Measurements from ENCODE around the gene PAM. TPM values are rescaled to one million over a fixed set of nuclear protein-coding genes. Genes with fewer than 3 reads are reported as not detected.

The PAM gene
- total RNA-seq, 1 experiment from 2014 or later: 190 TPM

- no peak overlapping the region for H3K4me3 ChIP-seq (ENCODE audit: low read depth, low read length, poor library complexity, severe bottlenecking)
- intact Hi-C loops (cut with micrococcal nuclease; ENCODE audit: unreplicated experiment): no loop called here
- CTCF ChIA-PET: no interaction called here
- DNase-seq (ENCODE audit: low spot score): no peak
- TF ChIP-seq CTCF (conservative IDR thresholded peaks at IDR 0.05; ENCODE audit: low read depth, low read length) (no peak), EZH2 (IDR thresholded peaks at IDR 0.05; ENCODE audit: borderline replicate concordance, low read depth, low read length, poor library complexity, severe bottlenecking) (no peak)
- H3K9me3 ChIP-seq (ENCODE audit: low read depth, low read length, poor library complexity, severe bottlenecking): no peaks in the 10 kb centered on the region
- peaks cover 10% of the 10 kb centered on the region for H3K36me3 ChIP-seq (ENCODE audit: insufficient read depth, low read length, poor library complexity, severe bottlenecking)
- H3K27ac ChIP-seq (ENCODE audit: low read depth, low read length, poor library complexity, severe bottlenecking): no peak overlapping the region
- H3K4me1 ChIP-seq (ENCODE audit: insufficient read depth, low read length, poor library complexity, severe bottlenecking): no peaks in the 10 kb centered on the region
- H3K27me3 ChIP-seq (replicated peaks; ENCODE audit: insufficient read depth, low read depth, low read length, poor library complexity): no peaks in the 10 kb centered on the region
- POLR2A ChIA-PET (ENCODE audit: low non-redundant PET): no interaction called here
- BruUV-seq (replicated peaks): no TSS peak
These were observed 248.8 kb downstream of the PAM start for GRCh38 chr5:103003872-103004271.

- DNase-seq (ENCODE audit: low spot score): no peak
- peaks cover 13% of the 10 kb centered on the region for H3K36me3 ChIP-seq (ENCODE audit: insufficient read depth, low read length, poor library complexity, severe bottlenecking)
- no peak overlapping the region for H3K27ac ChIP-seq (ENCODE audit: low read depth, low read length, poor library complexity, severe bottlenecking)
- CTCF ChIA-PET: no interaction called here
- BruUV-seq (replicated peaks): no TSS peak
- H3K27me3 ChIP-seq (replicated peaks; ENCODE audit: insufficient read depth, low read depth, low read length, poor library complexity): no peaks in the 10 kb centered on the region
- H3K4me3 ChIP-seq (ENCODE audit: low read depth, low read length, poor library complexity, severe bottlenecking): no peak overlapping the region
- intact Hi-C loops (cut with micrococcal nuclease; ENCODE audit: unreplicated experiment): no loop called here
- POLR2A ChIA-PET (ENCODE audit: low non-redundant PET): no interaction called here
- no peak for TF ChIP-seq CTCF (conservative IDR thresholded peaks at IDR 0.05; ENCODE audit: low read depth, low read length)
- TF ChIP-seq EZH2 (IDR thresholded peaks at IDR 0.05; ENCODE audit: borderline replicate concordance, low read depth, low read length, poor library complexity, severe bottlenecking): no peak
- H3K4me1 ChIP-seq (ENCODE audit: insufficient read depth, low read length, poor library complexity, severe bottlenecking): no peaks in the 10 kb centered on the region
- no peaks in the 10 kb centered on the region for H3K9me3 ChIP-seq (ENCODE audit: low read depth, low read length, poor library complexity, severe bottlenecking)
These were observed 250.2 kb downstream of the PAM start for GRCh38 chr5:103005276-103005675.

GRCh38 chr5:103006921-103007320, 251.8 kb downstream of the PAM start:
- H3K9me3 ChIP-seq (ENCODE audit: low read depth, low read length, poor library complexity, severe bottlenecking): no peaks in the 10 kb centered on the region
- TF ChIP-seq EZH2 (IDR thresholded peaks at IDR 0.05; ENCODE audit: borderline replicate concordance, low read depth, low read length, poor library complexity, severe bottlenecking) (no peak), CTCF (conservative IDR thresholded peaks at IDR 0.05; ENCODE audit: low read depth, low read length) (no peak)

More at GRCh38 chr5:103006921-103007320, 251.8 kb downstream of the PAM start:
- Histone ChIP-seq H3K4me1 (ENCODE audit: insufficient read depth, low read length, poor library complexity, severe bottlenecking) (no peaks in the 10 kb centered on the region), H3K36me3 (ENCODE audit: insufficient read depth, low read length, poor library complexity, severe bottlenecking) (peaks cover 13% of the 10 kb centered on the region), H3K4me3 (ENCODE audit: low read depth, low read length, poor library complexity, severe bottlenecking) (no peak overlapping the region), H3K27me3 (replicated peaks; ENCODE audit: insufficient read depth, low read depth, low read length, poor library complexity) (no peaks in the 10 kb centered on the region), H3K27ac (ENCODE audit: low read depth, low read length, poor library complexity, severe bottlenecking) (no peak overlapping the region)
- ChIA-PET CTCF (no interaction called here), POLR2A (ENCODE audit: low non-redundant PET) (no interaction called here)
- BruUV-seq (replicated peaks): no TSS peak
- intact Hi-C loops (cut with micrococcal nuclease; ENCODE audit: unreplicated experiment): no loop called here
- DNase-seq (ENCODE audit: low spot score): no peak

Data from A673 (cell line).